H54 (cell line): ENCODE measurements around the gene ANKAR.
"Not testable (repeated sequence)": the region's sequence is repeated elsewhere in the genome, so short reads cannot be mapped to it uniquely, and the experiment has no call there.

ENCODE experiments used
- DNase-seq: peaks from one replicate; pipeline ENCODE4 v3.0.0; 2011; ENCODE audit warnings: low spot score, mixed read lengths; ENCODE audit not compliant: insufficient read length
- FAIRE-seq: peaks from 3 replicates; lab custom pipeline; 2011; peaks lifted over from hg19 to GRCh38; lab: Jason Lieb, UNC
- POLR2A ChIP-seq: IDR thresholded peaks from 2 replicates; pipeline ENCODE4 v1.6.1; 2011; ENCODE audit warnings: low read depth, mild to moderate bottlenecking, low read length

The ANKAR gene

DNA sequence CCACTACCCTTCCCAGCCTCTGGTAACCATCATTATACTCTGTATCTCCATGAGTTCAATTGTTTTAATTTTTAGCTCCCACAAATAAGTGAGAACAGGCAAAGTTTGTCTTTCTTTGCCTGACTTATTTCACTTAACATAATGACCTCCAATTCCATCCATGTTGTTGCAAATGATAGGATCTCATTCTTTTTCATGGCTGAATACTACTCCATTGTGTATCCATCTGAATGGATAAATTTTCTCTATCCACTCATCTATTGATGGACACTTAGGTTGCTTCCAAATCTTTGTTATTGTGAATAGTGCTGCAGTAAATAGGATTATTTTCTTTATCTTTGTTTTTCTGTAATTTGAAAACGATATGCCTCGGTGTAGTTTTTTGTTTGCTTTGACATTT lies 26.2 kb downstream of the ANKAR start:
- TF ChIP-seq POLR2A: no peak
- FAIRE-seq: no peak

DNA sequence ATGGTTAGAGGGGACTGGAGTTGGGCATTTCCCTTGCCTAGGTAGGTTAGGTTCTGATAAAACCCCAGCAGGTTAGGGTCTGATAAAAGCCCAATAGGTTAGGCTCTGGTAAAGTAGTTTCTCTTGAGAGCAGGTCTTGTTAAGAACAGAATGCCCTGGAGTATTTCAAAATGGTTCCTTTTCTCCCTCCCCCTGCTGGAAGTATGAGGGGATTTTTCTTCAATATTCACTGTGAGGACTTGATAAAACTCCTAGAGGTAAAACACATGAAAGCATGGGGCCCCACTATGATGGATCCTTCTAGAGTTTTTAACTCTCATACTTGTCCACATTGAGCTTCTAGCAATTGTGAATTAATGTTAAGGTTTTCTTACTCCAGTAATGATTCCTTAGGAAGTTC lies 27.6 kb downstream of the ANKAR start:
- DNase-seq: no peak
- no peak for FAIRE-seq
- TF ChIP-seq POLR2A: no peak

More for the DNA sequence above, 26.2 kb downstream of the ANKAR start:
- DNase-seq: no peak

DNA sequence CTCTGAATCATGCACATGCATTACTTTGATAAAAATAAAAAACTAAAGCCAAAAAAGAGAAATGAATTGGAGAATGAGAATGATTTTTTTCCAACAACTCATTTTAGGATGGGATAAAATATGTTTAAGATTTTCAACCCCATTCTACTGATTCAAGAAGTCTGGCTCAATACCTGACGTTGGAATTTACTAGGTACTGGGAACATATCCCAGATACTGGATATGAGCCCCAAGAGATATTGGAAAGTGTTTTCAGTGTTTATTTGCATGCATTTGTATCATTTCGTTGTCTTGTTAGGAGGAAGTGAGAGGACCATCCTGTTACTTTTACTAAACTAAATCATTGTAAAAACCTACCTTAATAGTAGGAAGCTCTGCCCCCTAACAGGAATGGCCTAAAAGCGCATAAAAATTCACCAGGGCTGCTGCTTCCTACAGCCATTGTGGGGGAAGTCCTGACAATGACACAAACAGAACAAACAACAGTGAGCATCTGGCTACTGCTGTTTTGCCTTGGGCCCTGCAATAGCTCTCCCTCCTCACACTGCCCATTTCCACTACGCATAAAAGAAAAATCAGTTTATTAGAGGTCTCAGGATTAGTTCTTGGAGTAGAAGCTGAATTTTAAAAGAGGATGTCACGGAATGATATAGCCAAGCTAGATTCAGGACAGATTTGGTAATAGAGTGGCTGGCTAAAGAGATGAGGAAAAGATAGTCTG lies 35.2 kb downstream of the ANKAR start:
- no peak for TF ChIP-seq POLR2A
- no peak for FAIRE-seq
- no peak for DNase-seq

DNA sequence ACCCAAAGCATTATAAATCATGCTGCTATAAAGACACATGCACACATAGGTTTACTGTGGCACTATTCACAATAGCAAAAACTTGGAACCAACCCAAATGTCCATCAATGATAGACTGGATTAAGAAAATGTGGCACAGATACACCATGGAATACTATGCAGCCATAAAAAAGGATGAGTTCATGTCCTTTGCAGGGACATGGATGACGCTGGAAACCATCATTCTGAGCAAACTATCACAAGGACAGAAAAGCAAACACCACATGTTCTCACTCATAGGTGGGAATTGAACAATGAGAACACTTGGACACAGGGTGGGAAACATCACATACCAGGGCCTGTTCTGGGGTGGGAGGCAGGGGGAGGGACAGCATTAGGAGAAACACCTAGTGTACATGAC lies 43.1 kb downstream of the ANKAR start:
- not testable (repeated sequence) for DNase-seq, FAIRE-seq

DNA sequence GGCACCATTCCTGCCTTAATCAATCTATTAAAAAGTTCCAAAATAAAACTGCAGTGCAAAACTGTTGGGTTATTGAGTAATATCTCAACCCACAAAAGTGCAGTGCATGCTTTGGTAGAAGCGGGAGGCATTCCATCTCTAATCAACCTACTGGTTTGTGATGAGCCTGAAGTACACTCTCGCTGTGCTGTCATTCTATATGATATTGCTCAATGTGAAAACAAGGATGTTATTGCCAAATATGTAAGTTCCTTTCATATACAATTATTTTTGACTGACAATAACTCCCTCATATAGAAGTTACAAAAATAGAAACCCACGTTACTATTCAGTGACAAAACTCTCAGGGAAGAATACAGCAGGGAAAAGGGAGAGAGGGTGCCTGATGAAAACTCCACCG lies 45.1 kb downstream of the ANKAR start:
- DNase-seq: no peak
- no peak for TF ChIP-seq POLR2A
- FAIRE-seq: no peak

DNA sequence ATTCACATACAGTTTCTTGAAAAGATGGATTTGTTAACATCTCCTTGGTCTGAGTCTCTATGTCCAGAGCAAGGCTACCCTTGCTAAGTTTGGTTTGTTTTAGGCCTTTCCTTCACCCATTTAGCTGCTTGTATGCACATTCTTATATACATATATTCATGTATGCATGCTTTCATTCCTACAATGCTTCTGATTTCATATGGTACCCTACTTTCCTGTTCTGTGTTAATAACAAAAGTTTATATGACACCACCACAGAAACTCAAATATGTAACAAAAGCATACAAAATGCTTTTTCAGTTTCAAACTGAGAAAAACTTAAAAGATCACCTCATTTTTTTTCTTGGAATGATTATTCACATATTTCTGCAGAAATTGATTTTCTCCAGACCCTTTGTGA lies 48.7 kb downstream of the ANKAR start:
- no peak for TF ChIP-seq POLR2A
- DNase-seq (no peak), FAIRE-seq (no peak)
